HCT116 (cell line): ENCODE results near the gene GPR61. TPM values are rescaled to one million over a fixed set of nuclear protein-coding genes. Genes with fewer than 3 reads are reported as not detected.

Source experiments
- ATAC-seq: fragments of 200-7000 bp; cut with Tn5 transposase; 2 replicates; pipeline ENCODE4 v1.9.1; 2020; ENCODE audit warnings: mild to moderate bottlenecking, moderate library complexity
- BruUV-seq: library from RNA; stranded (reverse); fragments of 400-500 nt; replicated peaks from 2 replicates; lab custom pipeline; 2021; lab: Mats Ljungman, UMichigan
- CTCF ChIA-PET: fragments of 300-600 bp; sonication (Branson Sonifier 250); formaldehyde crosslinking; loops from one replicate; lab custom pipeline; 2021; ENCODE audit warnings: antibody characterized with exemption; lab: Charles Lee
- POLR2A ChIA-PET: fragments of 300-600, 350-600 bp; sonication (Branson Sonifier 250); formaldehyde crosslinking; loops from one replicate; lab custom pipeline; 2021; ENCODE audit warnings: antibody characterized with exemption; lab: Charles Lee
- RAD21 ChIA-PET, 2 experiments: fragments of 300-600 bp; sonication (Branson Sonifier 250); formaldehyde crosslinking; loops; one replicate each; lab custom pipeline; 2023; ENCODE audit warnings: low total read pairs in 2 of 2; ENCODE audit not compliant: uncharacterized antibody in 2 of 2, unreplicated experiment in 2 of 2, low non-redundant PET in 1 of 2; lab: Charles Lee
- DNase-seq: peaks from one replicate; pipeline ENCODE4 v3.0.0-alpha.2; 2010; ENCODE audit warnings: low read depth, low spot score
- H2AFZ ChIP-seq: fragments of 200-600 bp; shearing (Covaris generic), sonication (generic); 2 replicates; pipeline ENCODE4 v1.6.1; 2017; ENCODE audit warnings: low read depth, mixed run types, mixed read lengths, antibody characterized with exemption, low read length; ENCODE audit not compliant: poor library complexity, severe bottlenecking
- H3K27ac ChIP-seq: 2 replicates; pipeline ENCODE4 v1.5.1; 2012; ENCODE audit warnings: low read depth, low read length
- H3K27me3 ChIP-seq: fragments of 200-600 bp; sonication (generic); 2 replicates; pipeline ENCODE4 v1.6.1; 2016; ENCODE audit warnings: mixed run types, low read length, mixed read lengths; ENCODE audit not compliant: insufficient read depth
- H3K36me3 ChIP-seq, 2 experiments: fragments of 200-500 bp in 1 of 2; fragments of 200-600 bp in 1 of 2; sonication (Bioruptor generic) in 1 of 2; sonication (generic) in 1 of 2; 2 replicates each; pipeline versions ENCODE4 v1.5.1 to v1.6.1; 2014 to 2016; ENCODE audit warnings: low read length in 2 of 2, inconsistent platforms in 1 of 2, mixed read lengths in 1 of 2, mixed run types in 1 of 2; ENCODE audit not compliant: insufficient read depth in 2 of 2, control insufficient read depth in 1 of 2
- H3K4me1 ChIP-seq, 2 experiments: fragments of 200-600 bp in 1 of 2; sonication (generic) in 1 of 2; 2 replicates each; pipeline versions ENCODE4 v1.5.1 to v1.6.1; 2012 to 2017; ENCODE audit warnings: low read length in 2 of 2, inconsistent platforms in 1 of 2, mild to moderate bottlenecking in 1 of 2, mixed read lengths in 1 of 2, mixed run types in 1 of 2, moderate library complexity in 1 of 2; ENCODE audit not compliant: insufficient read depth in 2 of 2, control insufficient read depth in 1 of 2
- H3K4me2 ChIP-seq: fragments of 200-600 bp; sonication (generic); 2 replicates; pipeline ENCODE4 v1.6.1; 2017; ENCODE audit warnings: mixed run types, low read length, mixed read lengths
- H3K4me3 ChIP-seq, 2 experiments: fragments of 200-600 bp in 1 of 2; sonication (generic) in 1 of 2; replicated peaks in 1 of 2; 2 replicates each; pipeline ENCODE4 v1.5.1; 2011 to 2016; ENCODE audit warnings: low read length in 2 of 2, control low read depth in 1 of 2, low read depth in 1 of 2, mild to moderate bottlenecking in 1 of 2, mixed read lengths in 1 of 2, mixed run types in 1 of 2
- H3K79me2 ChIP-seq: fragments of 200-600 bp; sonication (generic); 2 replicates; pipeline ENCODE4 v1.6.1; 2017; ENCODE audit warnings: mild to moderate bottlenecking, mixed run types, low read length, moderate library complexity, mixed read lengths; ENCODE audit not compliant: insufficient read depth
- H3K9ac ChIP-seq: fragments of 200-600 bp; sonication (generic); 2 replicates; pipeline ENCODE4 v1.6.1; 2016; ENCODE audit warnings: low read length, mixed read lengths
- H3K9me2 ChIP-seq: fragments of 200-600 bp; sonication (generic), shearing (Covaris generic); 2 replicates; pipeline ENCODE4 v1.6.1; 2017; ENCODE audit warnings: mixed run types, mild to moderate bottlenecking, moderate library complexity; ENCODE audit not compliant: insufficient read depth
- H3K9me3 ChIP-seq, 2 experiments: fragments of 200-500 bp in 1 of 2; fragments of 200-600 bp in 1 of 2; sonication (Bioruptor generic) in 1 of 2; sonication (generic) in 1 of 2; 2 replicates each; pipeline ENCODE4 v1.6.1; 2014 to 2017; ENCODE audit warnings: low read length in 2 of 2, mixed read lengths in 2 of 2, inconsistent platforms in 1 of 2, low read depth in 1 of 2, mild to moderate bottlenecking in 1 of 2, mixed run types in 1 of 2, moderate library complexity in 1 of 2; ENCODE audit not compliant: control insufficient read depth in 1 of 2, insufficient read depth in 1 of 2
- H4K20me1 ChIP-seq: fragments of 200-600 bp; sonication (generic), shearing (Covaris generic); 2 replicates; pipeline ENCODE4 v1.6.1; 2017; ENCODE audit warnings: mixed run types, mild to moderate bottlenecking, moderate library complexity; ENCODE audit not compliant: insufficient read depth
- CBX3 ChIP-seq: IDR thresholded peaks from 2 replicates; pipeline ENCODE4 v1.6.1; 2012; ENCODE audit warnings: low read depth
- CEBPB ChIP-seq: IDR thresholded peaks from 2 replicates; pipeline ENCODE4 v1.6.1; 2012; ENCODE audit warnings: low read depth
- EGR1 ChIP-seq: IDR thresholded peaks from 2 replicates; pipeline ENCODE4 v1.6.1; 2012; ENCODE audit warnings: low read depth
- ELF1 ChIP-seq: IDR thresholded peaks from 2 replicates; pipeline ENCODE4 v1.6.1; 2012; ENCODE audit warnings: low read depth, borderline replicate concordance
- EZH2 ChIP-seq: fragments of 200-600 bp; sonication (generic); IDR thresholded peaks from 2 replicates; pipeline ENCODE4 v1.6.1; 2017; ENCODE audit warnings: antibody characterized with exemption, mixed run types
- EZH2phosphoT487 ChIP-seq: fragments of 200-600 bp; IDR thresholded peaks from 2 replicates; pipeline ENCODE4 v1.6.1; 2018; ENCODE audit warnings: antibody characterized with exemption, borderline replicate concordance
- FOSL1 ChIP-seq: IDR thresholded peaks from 2 replicates; pipeline ENCODE4 v1.6.1; 2012; ENCODE audit warnings: low read depth
- JUND ChIP-seq: IDR thresholded peaks from 2 replicates; pipeline ENCODE4 v1.6.1; 2012
- MAX ChIP-seq: IDR thresholded peaks from 2 replicates; pipeline ENCODE4 v1.6.1; 2012
- POLR2A ChIP-seq: IDR thresholded peaks from 2 replicates; pipeline ENCODE4 v1.7.0; 2011; ENCODE audit warnings: borderline replicate concordance; ENCODE audit not compliant: insufficient read depth, insufficient read length; ENCODE audit errors: extremely low read depth
- POLR2AphosphoS5 ChIP-seq: IDR thresholded peaks from 2 replicates; pipeline ENCODE4 v1.6.1; 2011; ENCODE audit warnings: mild to moderate bottlenecking, low read depth, low read length, moderate library complexity
- REST ChIP-seq: IDR thresholded peaks from 2 replicates; pipeline ENCODE4 v1.6.1; 2012; ENCODE audit warnings: low read depth
- SIN3A ChIP-seq: IDR thresholded peaks from 2 replicates; pipeline ENCODE4 v1.6.1; 2012; ENCODE audit warnings: low read depth
- SP1 ChIP-seq: IDR thresholded peaks from 2 replicates; pipeline ENCODE4 v1.6.1; 2012; ENCODE audit warnings: low read depth
- TCF7L2 ChIP-seq: IDR thresholded peaks from 2 replicates; pipeline ENCODE4 v1.7.0; 2011; ENCODE audit warnings: borderline replicate concordance, inconsistent platforms; ENCODE audit not compliant: insufficient read depth, insufficient read length; ENCODE audit errors: extremely low read depth
- YY1 ChIP-seq: IDR thresholded peaks from 2 replicates; pipeline ENCODE4 v1.6.1; 2011; ENCODE audit warnings: low read length, low read depth, moderate library complexity, mild to moderate bottlenecking; ENCODE audit not compliant: insufficient replicate concordance; ENCODE audit errors: extremely low read depth
- ZBTB33 ChIP-seq: IDR thresholded peaks from 2 replicates; pipeline ENCODE4 v1.6.1; 2011; ENCODE audit warnings: mild to moderate bottlenecking, low read length, moderate library complexity; ENCODE audit not compliant: insufficient replicate concordance; ENCODE audit errors: extremely low read depth
- ZFX ChIP-seq: fragments of 450-650 bp; IDR thresholded peaks from 2 replicates; pipeline ENCODE4 v1.6.1; 2017
- ZNF274 ChIP-seq: fragments of 200-500 bp; sonication (Bioruptor generic); IDR thresholded peaks from 2 replicates; pipeline ENCODE4 v1.6.1; 2014; ENCODE audit warnings: mild to moderate bottlenecking, low read depth, low read length, inconsistent platforms
- intact Hi-C: fragments of 100-400 bp; cut with micrococcal nuclease; formaldehyde crosslinking; loops from 2 replicates; pipeline ENCODE4 v1.10.0; 2022
- total RNA-seq: library from RNA; stranded (reverse); gene quantifications from one replicate; pipeline ENCODE4 v1.2.1, GENCODE V29; 2021; ENCODE audit not compliant: unreplicated experiment

GPR61 gene
- total RNA-seq, 1 experiment from 2014 or later, result not detected

- no peaks in the 10 kb centered on the region for H3K9me2 ChIP-seq
- H3K4me1 ChIP-seq, result no peaks in the 10 kb centered on the region
- no peak overlapping the region for H2AFZ ChIP-seq
- no peak for ATAC-seq
- no peak overlapping the region for H3K4me2 ChIP-seq
- ChIA-PET CTCF (no interaction called here), POLR2A (no interaction called here), RAD21 (no interaction called here)
- intact Hi-C loops, result no loop called here
- no peak overlapping the region for H3K27ac ChIP-seq
- no peak overlapping the region for H3K4me3 ChIP-seq
- H4K20me1 ChIP-seq, result no peaks in the 10 kb centered on the region
- H3K27me3 ChIP-seq, result no peaks in the 10 kb centered on the region
- H3K36me3 ChIP-seq, result peaks cover 10 to 17% of the 10 kb centered on the region in 2 experiments; a peak in 3 of 4 replicates
- no peaks in the 10 kb centered on the region for H3K9me3 ChIP-seq
- no peak overlapping the region for H3K9ac ChIP-seq
- no peaks in the 10 kb centered on the region for H3K79me2 ChIP-seq
- no TSS peak for BruUV-seq
- no peak for DNase-seq
- TF ChIP-seq YY1 (no peak), SP1 (no peak), TCF7L2 (no peak), JUND (no peak), MAX (no peak), EGR1 (no peak), EZH2 (no peak), SIN3A (no peak), POLR2AphosphoS5 (no peak), ZBTB33 (no peak), ZFX (no peak), ZNF274 (no peak), FOSL1 (no peak), EZH2phosphoT487 (no peak), POLR2A (no peak), CEBPB (no peak), CBX3 (no peak), REST (no peak), ELF1 (no peak)
These were observed 55.9 kb downstream of the GPR61 start for GRCh38 chr1:109595531-109595930.
